ENCODE measurements around the gene ZFP36L2.

Gene ZFP36L2, protein sequence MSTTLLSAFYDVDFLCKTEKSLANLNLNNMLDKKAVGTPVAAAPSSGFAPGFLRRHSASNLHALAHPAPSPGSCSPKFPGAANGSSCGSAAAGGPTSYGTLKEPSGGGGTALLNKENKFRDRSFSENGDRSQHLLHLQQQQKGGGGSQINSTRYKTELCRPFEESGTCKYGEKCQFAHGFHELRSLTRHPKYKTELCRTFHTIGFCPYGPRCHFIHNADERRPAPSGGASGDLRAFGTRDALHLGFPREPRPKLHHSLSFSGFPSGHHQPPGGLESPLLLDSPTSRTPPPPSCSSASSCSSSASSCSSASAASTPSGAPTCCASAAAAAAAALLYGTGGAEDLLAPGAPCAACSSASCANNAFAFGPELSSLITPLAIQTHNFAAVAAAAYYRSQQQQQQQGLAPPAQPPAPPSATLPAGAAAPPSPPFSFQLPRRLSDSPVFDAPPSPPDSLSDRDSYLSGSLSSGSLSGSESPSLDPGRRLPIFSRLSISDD

DNA sequence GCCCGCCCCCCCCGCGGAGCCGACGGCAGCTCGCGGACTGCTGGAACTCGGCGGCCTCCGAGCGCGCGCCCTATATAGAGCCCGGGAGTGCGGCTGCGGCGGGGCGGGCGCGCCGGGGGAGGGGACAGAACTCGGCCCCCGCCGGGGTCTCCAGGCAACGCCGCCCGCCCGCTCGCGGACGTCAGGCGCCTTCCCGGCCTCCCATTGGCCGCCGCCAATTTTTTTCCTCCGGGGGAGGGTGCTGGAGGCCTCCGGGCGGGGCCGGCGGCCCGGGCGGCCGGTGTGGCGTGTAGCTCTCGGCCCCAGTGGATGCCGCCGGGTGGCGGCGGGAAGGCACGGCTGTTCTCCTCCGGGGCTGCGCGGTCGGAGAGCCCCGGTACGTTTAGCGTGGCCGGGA is at the start of gene ZFP36L2:
Gene ZFP36L2 (minus strand): TSS at position 49 of the 397 bp plus-strand sequence. CDS start 291 bp downstream, outside the sequence.
- peak; percentile 94 for DNase-seq (ENCODE audit: low spot score)

DNA sequence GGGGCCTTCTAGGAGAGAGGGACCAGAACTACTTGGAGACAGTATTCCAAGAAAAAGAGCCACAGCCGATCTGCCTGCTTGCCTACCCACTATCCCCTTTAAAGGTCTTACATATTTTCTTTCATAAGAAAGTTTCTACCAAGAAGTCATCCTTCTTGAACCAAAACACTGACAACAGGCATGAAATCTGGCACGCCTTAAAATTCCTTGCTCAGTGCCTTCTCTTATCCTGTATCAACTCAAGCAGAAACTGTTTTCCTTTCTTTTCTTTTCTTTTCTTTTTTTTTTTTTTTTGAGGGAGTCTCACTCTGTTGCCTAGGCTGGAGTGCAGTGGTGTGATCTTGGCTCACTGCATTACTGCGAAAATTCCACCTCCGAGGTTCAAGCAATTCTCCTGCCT is 48.3 kb upstream of the ZFP36L2 start:
- no peak for DNase-seq (ENCODE audit: low spot score)

DNA sequence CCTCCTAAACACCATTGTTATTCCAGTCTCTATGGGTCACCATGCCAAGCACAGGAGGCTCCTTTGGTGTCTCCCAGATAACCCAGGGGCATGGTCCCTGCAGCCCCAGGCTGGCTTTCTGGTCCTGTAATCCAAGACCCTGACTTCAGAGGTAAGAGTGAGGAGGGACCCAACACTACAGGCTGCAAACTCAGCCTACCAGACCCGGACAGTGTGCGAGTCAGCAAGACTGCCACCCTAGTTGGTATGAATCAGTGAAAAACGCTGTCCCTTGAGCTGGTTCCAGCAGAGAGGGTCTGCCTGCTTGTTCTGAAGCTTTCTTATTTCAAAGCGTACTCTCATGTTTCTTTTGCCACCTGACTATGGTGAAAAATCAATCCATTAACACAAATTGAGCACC is 47.6 kb upstream of the ZFP36L2 start:
- no peak for DNase-seq (ENCODE audit: low spot score)

DNA sequence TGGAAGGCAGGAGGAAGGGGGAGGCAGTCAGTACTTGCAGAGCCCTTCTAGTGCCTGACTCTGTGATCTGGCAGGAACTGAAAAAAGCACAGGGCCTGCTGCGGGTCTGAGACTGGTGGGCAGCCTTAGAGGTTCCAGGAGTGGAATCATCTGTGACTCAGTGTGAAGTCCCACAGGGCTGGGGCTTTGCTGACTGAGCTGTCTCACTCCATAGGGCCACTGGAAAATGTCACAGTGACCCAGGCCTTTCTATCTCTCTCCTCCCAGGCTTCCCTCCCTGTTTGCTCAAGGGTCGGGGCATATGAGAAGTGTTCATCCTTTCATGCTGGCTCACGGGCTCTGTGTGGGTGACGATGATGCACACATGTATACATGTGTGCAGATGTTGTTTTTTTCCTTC is 47.1 kb upstream of the ZFP36L2 start:
- DNase-seq (ENCODE audit: low spot score) = no peak

DNA sequence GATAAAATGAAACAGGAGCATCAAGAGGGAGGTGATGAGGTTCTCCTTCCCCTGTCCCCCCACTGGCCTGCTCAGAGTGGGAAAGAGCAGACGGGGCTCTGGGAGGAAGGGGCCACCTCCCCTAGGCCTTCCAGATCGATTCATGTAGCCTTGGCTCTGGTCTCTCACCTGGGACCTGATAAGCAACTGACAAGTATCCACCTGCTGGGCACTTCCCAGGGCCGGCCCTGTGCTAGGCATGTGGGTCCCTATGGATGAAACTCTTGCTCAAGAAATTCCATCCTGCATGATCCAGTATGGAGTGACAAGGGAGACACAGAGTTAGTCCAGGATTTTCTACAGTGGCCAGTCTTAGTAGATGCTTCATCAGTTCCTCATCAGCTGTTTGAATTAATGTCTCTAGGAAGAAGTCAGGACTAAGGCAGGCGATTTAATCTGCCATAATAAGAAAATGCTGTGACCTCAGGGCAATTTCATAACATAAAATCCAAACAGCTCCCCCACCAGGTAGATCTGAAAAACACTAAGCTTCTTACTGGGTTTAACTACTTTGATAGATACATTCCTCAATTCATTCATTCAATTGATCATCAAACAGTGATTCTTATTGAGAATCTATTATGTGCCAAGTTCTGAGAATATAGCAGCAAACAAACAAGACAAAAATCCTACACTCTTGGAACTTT is 44.7 kb upstream of the ZFP36L2 start:
- DNase-seq (ENCODE audit: low spot score) = no peak

DNA sequence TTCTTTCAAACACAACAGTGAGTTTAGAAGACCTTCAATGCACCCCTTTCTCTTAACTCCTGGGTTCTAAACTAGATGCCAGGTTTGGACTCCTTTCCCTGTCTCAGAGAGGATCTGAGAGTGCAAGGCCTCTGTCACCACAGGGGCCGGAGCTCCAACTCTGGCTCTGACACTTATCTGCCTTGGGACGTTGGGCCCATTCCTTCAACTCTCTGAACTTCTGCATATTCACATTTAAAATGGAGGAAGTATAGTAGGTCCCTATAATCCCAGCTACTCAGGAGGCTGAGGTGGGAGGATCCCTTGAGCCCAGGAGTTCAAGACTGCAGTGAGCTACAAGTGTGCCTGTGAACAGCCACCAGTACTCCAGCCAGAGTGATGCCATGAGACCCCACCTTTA is 44.1 kb upstream of the ZFP36L2 start:
- no peak for DNase-seq (ENCODE audit: low spot score)

DNA sequence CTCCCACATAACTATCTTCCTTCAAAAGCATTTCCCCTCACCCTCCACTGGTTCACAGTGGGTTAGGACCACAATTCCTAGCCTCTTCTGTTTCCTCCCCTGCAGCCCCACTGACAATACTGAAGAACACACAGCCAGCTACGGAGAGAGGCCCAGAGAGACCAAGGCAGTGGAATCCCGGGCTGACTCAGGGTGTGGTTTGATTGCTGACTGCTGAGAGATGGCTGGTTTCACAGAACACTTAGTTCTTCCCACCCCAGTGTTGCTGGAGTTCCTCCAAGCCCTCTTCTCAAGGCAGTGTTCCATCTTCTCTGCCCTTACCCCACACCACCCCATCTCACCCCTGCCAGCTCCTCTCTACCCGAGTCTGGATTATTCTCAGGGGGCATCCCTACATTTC is 43.3 kb upstream of the ZFP36L2 start:
- DNase-seq (ENCODE audit: low spot score) = no peak

DNA sequence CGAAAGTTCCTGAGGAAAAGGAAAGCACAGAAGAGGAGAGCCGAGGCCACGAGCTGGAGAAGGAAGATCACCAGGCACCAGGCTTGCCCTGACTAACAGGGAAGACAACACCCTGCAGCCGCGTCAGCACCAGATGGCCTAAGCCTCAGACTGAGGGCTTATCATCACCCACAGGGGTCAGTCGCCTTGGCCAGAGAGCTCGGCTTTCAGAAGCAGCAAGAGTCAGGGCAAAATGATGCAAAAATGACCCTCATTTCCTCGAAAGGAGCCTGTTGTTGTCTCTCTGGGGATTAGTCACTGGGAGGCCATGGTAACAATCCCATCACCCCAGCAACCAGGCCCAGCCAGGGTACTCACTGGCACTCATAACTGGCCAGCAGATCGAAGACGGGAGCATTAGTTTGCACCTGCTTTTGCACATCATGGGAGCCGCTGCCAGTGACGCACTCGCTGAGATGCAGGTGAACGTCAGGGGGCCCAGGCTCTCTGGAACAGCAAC is 42.7 kb upstream of the ZFP36L2 start:
- DNase-seq (ENCODE audit: low spot score) = no peak

DNA sequence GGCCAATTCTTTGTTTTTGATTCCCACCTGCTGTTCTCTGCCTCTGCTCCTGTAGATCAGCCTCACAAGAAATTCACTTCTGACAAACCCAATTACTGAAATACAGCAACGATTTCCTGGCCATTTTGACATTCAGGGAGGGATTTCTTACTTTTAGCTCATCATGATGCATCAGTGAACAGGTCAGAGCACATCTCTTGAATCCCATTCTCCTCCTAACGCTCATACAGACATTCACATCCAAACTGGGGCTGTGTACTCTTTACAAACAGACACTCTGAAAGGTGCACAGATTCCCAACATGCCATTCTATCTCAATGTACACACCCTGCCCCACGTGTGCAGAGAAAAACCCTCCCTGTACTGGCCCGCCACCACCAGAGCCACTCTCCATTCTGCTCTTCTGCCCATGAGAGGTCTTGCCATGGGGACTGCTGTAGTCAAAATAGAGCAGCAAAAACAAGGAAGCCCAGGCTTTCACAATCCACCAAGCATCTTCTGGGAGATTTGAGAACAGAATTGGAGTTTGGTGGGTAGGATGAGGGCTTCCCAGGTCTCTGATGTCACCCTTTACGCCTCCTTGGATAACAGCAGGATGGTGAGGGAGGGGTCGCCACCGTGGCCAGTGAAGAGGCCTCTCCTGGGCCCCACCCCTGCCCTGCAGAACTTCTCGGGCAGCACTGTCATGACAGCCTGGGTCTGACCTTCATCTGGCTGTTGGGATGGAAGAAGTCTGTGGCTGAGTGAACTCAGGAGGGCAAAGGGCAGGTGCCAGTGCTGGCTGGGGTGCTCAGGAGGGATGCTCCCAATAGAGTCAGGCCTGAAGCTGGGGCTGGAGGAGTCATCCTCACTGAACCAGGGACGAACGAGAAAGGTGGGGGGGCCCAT is 41.9 kb upstream of the ZFP36L2 start:
- DNase-seq (ENCODE audit: low spot score) = no peak

DNA sequence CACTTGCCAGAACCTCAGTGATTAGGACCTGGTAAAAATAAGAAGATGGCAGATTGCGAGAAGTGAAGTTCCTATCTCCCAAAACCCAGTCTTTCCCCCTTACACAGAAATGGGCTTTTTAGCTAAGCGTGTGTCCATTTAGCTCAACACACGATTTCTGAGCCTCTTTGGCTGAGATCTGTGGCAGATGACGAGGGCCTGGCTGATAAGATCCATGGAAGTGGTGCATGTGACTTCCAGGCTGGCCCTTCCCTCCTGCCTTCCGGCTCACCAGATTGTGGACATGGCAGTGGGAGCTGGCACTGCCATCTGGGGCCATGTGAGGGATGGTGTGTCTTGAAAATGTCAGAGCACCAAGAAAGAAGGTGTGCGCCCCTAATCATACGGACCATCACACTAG is 41.0 kb upstream of the ZFP36L2 start:
- DNase-seq (ENCODE audit: low spot score) = no peak

DNA sequence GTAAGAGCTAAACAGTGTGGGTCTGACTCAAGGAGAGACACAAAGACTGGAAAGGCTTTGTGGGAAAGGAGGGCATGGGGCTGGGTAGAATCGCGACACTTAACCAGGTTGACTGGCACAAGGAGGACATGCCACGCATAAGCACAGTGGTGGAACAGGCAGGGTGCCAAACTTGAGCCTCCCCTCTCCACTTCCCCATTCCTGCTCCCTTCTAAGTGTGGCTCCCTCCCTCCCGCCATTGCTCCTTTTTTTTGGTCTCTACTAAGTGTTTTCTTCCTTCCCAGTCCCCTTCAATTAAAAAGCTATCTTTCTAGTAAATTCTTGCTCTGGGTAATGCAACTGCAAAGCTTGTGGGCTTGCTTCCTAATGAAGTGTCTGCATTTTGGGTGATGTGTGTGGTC is 40.3 kb upstream of the ZFP36L2 start:
- DNase-seq (ENCODE audit: low spot score) = no peak

DNA sequence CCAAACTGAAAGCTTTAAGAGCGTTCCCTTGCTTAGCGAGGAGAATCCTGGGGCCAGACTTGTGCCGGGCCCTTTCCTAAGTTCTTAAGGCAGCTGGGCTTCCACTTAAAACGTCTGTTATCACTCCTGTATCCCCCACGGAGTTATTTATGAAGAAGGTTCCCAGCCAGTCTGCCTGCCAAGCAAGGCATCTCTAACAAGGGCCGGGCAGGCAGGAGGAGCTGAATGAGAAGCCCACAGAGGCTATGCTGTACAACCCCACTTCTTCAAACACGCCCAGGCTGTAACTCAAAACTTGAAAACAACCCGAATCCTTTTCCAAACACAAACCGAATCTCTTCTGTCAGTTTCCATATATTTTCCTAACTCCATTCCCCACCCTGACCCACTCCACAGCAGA is 39.0 kb upstream of the ZFP36L2 start:
- no peak for DNase-seq (ENCODE audit: low spot score)

DNA sequence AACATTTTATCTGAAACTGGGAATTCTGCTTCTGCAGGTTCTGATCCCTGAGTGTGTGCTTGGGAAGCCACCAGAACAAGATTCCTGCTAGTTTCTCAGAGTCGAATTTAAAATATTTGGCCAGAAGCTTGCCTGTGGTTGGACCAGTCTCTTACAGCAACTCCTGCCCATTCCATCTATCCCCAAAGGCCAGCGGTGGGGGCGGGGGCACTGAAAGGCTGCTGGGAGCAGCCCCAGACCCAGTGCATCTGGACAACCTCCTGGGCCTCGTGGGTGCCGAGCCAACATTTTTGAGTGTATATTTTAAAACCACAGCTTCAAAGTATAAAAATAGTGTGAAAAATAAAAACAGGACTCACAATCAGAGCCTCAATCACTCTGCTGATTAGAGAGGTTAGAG is 38.6 kb upstream of the ZFP36L2 start:
- DNase-seq (ENCODE audit: low spot score) = no peak

DNA sequence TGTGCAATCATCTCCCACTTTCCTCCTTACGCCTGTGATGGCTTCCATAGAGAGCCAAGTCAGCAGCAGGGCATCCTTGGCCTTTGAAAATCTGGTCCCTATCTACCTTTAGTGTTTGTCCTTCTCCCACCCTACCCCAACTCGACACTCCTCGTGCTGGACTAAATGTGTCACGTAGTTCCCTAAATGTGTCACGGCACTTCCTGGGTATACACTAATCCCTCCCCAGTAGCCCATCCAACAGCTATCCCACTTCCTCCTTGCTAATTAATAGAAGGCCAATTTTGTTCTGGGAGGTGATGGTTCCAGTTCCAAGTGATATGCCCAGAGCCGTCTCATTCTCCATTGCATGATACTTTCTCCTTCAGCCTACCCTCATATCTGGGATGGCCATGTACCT is 36.5 kb upstream of the ZFP36L2 start:
- no peak for DNase-seq (ENCODE audit: low spot score)

DNA sequence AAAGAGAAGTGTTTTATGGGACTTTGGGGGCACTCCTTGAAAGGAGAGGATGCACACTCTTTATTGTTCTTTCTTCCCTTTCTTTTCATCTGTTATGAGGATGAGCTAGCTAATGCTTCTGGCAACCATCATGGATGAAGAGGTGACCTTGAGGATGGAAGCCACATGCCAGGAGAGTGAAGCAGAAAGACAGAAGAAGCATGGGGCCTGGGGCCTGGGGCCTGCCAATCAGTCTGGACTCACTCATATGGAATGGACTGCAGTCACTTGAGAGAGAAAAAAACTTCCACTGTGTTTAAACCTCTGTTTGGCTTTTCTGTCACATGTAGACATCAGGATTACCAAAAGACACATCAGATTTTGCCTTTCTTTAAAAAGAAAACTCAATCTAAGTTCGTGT is 35.8 kb upstream of the ZFP36L2 start:
- no peak for DNase-seq (ENCODE audit: low spot score)

DNA sequence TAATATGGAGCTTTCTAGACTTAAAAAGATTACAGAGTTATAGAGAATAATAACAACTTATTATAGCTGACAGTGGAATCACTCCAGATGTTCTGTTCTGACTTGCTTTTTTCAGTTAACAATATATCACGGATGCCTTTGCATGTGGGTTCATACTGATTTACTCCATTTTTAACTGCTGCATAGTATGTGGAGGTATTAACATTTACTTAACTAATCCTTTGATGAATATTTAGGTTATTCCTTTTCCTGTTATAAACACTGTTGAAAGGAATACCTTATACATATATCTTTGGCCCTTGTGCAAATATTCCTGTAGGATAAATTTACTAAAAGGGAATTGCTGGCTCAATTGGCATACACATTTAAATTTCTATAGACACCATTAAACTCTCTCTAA is 33.1 kb upstream of the ZFP36L2 start:
- no peak for DNase-seq (ENCODE audit: low spot score)

DNA sequence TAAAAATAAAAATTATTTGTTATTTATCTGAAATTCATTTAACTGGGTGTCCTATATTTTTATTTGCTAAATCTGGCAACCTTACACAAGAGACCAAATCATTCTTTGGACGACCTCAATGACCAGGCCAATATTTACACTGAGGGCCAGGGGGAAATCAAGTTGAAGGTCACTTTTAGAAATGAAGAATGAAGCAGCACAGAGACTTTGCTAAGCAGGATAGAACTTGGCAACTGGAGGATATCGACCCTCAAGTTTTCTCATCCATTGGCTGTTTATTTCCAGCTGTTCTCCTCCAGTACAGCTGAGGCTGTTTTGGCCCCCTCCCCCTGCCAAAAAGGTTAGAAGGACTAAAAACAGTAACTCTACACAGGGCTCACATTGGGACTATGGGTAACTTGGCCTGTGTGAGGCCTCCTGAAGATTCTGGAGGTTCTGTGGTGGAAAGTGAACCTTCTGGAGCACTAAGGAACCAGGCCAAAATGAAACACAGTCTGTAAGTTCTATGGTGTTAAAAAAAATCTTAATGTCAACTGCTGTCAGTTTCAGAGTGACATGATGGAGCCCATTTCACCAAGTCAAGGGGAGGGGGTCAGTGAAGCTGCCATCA is 32.2 kb upstream of the ZFP36L2 start:
- DNase-seq (ENCODE audit: low spot score) = no peak

DNA sequence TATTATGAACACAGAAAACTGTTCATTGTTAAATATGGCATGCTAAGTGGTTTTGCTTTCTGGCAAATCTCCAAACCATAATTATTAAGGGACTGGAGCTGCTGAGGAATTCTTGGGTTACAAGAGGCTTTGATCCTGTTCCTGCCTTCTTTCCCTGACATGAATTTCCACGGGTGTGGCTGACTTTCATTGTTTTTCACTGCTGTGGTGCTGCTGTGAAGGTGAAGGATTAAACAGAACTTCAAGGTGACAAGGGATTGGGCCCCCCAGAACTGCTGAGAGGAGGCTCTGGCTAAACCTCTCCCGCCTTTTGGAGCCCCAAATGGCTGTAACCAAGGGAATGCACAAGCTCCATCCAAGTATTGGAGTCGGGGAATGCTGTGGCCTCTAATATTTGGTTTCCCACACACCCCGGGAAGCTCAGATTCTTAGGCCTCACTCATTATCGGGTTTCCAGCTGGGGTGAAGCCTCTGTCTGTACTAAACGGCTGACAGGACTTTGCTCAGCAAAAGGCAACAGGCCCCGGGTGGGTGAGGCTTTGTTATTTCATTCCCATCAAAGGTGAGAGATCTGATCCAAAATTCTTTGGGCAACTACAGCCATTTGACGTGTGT is 29.0 kb upstream of the ZFP36L2 start:
- DNase-seq (ENCODE audit: low spot score) = no peak

DNA sequence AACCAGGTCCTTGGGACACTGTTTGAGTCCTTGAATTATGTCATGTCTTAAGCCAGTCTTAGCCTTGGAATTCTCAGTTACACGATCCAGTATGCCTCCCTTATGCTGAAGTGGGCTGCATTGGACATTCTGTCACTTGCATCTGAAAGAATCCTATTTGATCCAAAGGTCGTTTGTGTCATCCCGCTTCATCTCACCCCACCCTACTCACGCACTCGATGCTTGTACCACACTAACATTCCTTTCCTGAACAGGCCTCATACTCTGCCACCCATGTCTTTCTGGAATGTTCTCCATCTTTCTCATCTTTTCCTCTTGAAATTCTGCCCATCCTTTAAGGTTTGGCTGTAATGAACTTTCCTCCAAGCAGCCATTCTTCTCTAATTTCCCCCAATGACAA is 27.9 kb upstream of the ZFP36L2 start:
- DNase-seq (ENCODE audit: low spot score) = no peak

DNA sequence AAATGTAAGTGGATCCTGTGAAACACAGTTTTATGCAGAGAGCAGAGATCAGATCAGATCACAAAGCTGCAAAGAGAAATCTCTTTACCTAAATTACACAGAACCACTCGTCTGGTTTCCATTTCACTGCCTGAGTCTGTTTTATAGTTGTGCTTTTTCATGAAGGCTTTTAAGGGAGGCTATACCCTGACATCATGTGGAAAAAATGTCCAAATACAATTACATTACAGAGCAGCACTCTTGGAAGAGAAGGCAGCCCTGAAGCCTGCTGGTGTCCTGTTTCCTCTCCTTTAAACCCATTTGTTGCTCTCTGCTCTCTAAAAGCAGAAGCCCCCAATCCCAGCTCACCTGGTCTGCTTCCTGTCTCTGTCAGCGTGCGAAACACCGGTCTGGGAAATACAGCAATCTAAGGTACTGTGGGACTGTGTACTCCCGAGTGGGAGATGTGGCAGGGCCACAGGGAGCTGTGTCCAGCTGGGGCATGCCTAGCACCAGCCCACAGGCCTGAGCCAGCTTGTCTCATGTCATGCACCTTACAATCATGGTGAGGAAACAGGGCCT is 24.8 kb upstream of the ZFP36L2 start:
- no peak for DNase-seq (ENCODE audit: low spot score)

DNA sequence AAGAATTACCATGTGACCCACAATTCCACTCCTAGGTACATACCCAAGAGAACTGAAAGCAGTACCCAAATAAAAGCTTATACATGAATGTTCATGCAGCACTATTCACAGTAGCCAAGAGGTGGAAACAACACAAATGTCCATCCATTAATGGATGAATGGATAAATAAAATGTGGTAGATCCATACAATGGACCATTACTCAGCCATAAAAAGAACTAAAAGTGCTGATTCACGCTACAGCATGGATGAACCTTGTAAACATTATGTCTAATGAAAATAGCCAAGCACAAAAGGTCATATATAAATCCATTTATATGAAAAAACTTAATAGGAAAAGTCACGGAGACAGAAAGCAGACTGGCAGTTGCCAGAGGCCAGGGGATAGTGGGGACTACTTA is 23.6 kb upstream of the ZFP36L2 start:
- no peak for DNase-seq (ENCODE audit: low spot score)

Data from D341Med (cell line).